CD4-positive, alpha-beta T cell treated with Interleukin-1 beta for 1 hour (primary cell): ENCODE measurements around the gene C2CD4B.

Source experiments
- DNase-seq, 2 donors: peaks; one replicate each; pipeline ENCODE4 v3.0.0-alpha.2; 2020 to 2022

C2CD4B gene

DNA sequence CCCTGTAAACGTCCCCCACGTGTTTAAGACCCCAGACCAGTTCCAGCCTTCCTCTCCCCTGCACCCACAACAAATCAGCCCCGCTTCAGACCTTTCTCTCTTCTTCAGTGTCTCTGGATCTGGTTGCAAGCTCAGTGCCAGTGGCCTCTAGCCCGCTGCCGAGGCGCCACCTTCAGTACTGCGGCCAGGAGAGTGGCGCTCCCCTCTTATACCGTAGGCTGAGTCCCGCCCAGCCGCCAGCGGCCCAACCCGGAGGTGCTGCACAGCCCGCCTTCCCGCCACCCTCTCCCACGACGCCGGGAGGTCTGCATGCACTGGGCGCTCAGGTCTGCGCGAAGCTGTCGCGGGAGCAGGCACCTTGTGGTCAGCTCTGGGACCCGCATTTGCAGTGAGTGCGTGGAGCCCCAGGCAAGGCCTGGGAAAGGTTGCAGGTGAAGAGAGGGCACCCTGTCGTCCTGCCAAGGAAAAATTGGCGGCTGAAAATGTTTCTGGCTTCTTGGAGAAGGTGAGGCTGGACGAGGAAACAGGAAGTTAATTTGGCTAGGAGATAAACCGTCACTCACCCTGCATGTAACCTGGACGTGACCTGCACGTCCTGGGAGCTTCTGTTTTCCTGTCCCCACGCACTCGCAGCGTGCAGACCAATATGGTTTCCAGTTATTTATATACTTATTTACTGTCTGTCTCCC is at the start of gene C2CD4B:
Gene C2CD4B (minus strand): TSS at position 182 of the 689 bp plus-strand sequence. CDS start 301 bp downstream, outside the sequence.
- DNase-seq = peak in 1 of 2 donors; percentile 6

DNA sequence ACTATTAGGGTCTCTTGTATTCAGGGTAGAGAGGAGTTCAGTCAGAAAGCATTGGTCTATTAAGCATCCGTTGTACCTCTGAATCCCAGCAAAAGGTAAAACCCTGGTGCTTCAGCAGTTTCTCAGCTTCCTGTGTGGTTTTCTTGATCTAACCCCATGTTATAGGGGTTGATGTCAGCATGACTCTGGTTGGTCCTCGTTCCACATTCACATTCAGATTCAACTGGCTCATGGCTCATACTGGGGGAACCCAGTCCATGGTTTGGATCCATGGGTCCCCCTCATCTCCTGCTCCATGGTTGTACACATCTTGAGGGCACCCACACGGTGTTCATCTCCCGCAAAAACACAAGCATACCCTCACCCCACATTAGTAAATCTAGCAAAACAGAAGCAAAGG is 47.7 kb upstream of the C2CD4B start:
- peak in 1 of 2 donors; percentile 26 for DNase-seq

DNA sequence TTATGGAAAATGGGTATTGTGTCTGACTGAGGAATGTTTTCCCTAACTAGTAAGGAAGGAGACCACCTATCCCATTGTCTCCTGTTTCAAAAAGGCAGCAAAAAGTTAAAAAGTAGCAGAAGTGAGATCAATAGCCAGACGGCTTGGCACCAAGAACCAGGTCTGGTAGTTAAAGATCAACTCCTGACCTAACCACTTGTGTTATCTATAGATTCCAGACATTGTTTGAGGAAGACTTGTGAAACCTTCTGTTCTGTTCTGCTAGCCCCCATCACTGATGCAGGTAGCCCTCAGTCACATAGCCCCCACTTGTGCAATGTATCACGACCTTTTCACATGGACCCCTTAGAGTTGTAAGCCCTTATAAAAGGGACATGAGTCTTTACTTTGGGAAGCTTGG is 46.3 kb upstream of the C2CD4B start:
- DNase-seq = no peak

GRCh38 chr15:62209821-62210220 is 44.7 kb upstream of the C2CD4B start:
- DNase-seq = no peak

- no peak for DNase-seq
Observed at GRCh38 chr15:62209322-62209721, 44.2 kb upstream of the C2CD4B start.

DNA sequence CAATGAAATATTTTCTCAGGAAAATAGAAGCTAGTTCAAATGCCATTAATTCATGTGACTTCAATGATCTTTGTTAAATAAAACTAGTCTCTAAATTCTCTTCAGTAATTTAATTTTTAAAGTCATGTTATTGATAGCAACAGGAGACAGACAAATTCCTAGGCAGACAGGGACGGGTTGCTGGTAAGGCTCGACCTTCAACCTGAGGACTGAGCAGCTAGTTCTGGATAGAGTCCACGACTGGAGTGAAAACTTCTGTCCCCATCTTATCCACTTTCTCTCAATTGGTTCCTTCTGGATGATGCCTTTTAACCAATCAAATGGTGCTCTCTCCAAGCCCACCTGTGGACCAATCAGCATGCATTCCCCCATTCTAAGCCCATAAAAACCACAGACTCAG is 43.8 kb upstream of the C2CD4B start:
- no peak for DNase-seq

DNA sequence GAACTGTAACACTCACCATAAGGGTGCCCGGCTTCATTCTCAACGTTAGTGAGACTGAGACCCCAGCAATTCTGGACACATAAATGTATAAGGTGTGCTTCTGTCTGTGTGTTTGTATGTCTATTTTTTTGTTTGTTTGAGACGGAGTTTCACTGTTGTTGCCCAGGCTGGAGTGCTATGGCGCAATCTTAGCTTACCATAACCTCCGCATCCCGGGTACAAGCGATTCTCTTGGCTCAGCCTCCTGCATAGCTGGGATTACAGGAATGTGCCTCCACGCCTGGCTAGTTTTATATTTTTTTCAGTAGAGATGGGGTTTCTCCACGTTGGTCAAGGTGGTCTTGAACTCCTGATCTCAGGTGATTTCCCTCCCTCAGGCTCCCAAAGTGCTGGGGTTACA is 43.3 kb upstream of the C2CD4B start:
- no peak for DNase-seq

- DNase-seq = no peak
Observed at GRCh38 chr15:62190675-62191074, 25.6 kb upstream of the C2CD4B start.

- DNase-seq = no peak
Observed at GRCh38 chr15:62190274-62190673, 25.2 kb upstream of the C2CD4B start.

DNA sequence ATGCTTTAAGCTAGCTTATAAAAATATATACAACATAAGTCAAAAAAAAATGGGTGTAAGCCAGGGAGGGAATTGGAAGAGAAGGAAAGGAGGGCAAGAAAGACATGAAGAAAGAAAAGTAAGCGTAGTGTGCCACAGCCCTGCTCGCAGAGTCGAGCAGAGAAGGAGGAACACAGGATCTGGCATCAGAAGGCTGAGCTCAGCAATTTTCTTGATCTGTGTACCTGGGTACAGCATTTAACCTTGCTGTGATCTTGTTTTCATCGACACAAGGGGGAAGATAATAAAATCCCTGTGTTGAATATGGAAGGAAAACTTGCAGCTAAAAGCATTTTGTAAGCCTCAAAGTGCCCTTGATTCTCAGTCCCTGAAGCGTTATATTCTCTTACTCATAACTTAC is 23.7 kb upstream of the C2CD4B start:
- DNase-seq = no peak

GRCh38 chr15:62187910-62188309 is 22.8 kb upstream of the C2CD4B start:
- no peak for DNase-seq

DNA sequence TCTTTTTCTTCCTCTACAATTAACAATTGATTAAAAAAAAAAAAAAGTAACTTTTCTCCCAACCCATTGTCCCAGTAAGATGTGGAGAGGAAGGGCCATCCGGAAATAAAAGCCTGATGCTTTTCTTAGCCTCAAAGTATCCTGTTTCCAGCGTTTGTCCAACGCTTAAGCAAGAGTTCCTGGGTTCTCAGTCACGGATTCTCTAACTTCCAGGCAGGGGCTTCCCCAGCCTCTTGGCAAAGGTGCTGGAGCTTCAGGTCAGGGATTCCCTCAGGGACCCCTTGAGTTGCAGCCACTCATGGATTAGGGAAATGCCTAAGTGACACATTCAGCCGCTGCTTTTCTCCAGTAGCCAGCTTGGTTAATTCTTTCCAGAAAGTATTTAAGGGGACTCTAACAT is 22.3 kb upstream of the C2CD4B start:
- DNase-seq = no peak

DNA sequence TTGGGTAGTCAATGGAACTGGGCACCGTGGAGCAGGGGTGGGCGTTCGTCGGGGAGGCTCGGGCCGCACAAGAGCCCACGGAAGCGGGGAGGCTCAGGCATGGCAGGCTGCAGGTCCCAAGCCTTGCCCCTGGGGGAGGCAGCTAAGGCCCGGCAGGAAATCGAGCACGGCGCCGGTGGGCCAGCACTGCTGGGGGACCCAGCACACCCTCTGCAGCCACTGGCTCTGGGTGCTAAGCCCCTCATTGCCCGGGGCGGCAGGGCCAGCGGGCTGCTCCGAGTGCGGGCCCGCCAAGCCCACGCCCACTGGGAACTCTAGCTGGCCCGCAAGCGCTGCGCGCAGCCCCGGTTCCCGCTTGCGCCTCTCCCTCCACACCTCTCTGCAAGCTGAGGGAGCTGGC is 21.5 kb upstream of the C2CD4B start:
- DNase-seq = no peak

DNA sequence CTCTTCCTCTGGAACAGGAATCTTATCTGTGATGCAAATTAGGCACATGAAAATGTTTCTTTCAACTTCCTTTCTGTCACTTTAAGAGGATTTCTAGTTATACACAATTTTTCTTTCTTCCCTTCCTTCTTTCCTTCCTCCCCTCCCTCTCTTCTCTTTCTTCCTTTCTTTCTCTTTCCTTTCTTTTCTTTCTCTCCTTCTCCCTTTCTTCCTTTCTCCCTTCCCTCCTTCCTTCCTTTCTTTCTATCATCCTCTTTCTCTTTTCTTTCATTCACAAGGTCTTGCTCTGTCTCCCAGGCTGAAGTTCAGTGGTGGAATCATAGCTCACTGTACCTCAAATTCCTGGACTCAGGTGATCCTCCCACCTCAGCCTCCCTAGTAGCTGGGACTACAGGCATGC is 18.0 kb upstream of the C2CD4B start:
- no peak for DNase-seq

DNA sequence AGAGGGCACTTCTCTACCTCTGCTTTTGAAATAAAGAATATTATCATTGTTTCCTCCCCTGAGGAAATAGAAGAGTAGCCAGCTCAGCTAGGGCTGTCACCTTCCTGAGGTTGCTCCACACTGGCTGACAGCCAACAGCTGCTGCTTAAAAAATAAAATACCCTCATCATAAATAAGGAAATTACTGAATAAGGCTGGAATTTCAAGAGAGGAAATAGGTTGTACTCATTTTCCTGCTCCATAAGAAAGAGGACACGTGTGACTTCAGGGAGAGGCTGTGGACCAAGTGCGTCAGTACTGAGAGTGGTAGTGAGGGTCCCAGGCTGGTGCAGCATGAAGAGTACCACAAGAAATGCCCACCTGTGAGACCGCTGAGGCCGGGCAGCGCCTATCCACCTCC is 8.1 kb upstream of the C2CD4B start:
- DNase-seq = no peak

DNA sequence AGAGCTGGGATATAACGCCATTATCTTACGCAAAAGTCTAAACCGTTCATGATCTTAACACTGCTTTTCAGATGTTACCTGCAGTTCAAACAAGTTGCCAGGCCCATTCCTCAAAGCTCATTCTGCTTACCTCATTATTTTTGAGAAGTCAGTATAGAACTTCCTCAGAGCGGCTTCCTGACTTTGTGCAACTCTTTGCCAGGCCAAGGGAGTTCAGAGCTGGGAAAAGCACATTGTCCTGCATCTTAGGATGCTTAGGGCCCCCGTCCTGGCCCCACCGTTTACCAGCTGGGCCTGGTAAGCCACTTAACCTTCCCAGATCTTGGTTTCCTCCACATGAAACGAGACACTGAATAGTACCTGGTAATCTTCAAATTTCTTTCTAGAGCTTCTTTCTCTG is 6.8 kb upstream of the C2CD4B start:
- DNase-seq = no peak

DNA sequence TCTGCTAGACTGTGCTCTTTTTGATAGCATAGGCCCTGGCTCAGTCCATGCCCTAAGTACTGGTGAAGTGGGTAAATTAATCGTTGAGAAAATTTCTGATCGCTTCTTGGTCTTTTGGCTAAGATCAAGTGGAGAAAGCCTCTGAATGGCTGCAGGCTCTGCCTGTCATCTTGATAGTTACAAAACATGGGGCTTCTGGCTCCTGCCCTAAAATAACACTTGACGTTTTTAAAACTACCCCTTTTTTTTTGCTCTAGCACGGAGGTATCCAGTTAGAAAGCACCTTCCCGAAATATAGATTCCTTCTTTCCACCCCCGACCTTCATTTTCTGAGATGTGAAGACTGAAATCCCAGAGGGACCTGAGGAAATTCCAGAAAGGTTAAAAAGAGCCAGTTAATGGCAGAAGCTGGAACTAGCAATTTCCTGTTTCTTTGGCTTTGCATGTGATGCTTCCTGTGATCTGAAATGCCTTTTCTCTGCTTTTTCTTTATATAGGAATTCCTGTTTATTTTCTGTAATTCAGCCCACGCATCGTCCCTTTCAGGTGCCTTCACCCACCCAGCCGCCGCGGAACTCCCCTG is 799 bp upstream of the C2CD4B start:
- DNase-seq = no peak

GRCh38 chr15:62164396-62165103 is 535 bp downstream of the C2CD4B start:
- DNase-seq = no peak

DNA sequence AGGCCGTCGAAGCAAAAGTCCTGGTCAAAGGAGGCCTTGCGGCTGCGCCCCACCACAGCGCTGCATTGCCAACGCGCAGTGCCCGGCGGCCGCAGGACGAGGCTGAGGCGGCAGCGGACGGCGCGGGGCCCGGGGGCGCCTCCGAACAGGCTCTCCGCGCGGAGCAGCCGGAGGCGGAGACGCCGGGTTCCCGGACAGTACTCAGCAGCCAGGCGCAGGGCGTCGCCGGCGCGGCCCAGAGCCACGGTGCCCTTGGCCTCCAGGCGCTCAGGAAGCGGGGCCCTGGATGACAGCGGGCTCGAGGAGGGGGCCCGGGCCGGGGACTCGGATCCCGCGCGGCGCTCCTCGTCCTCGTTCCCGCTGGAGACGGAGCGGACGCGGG is 1.1 kb downstream of the C2CD4B start:
- DNase-seq = no peak

GRCh38 chr15:62163397-62164013 is 1.6 kb downstream of the C2CD4B start:
- DNase-seq = no peak

- no peak for DNase-seq
Observed at GRCh38 chr15:62153228-62153627, 11.9 kb downstream of the C2CD4B start.

DNA sequence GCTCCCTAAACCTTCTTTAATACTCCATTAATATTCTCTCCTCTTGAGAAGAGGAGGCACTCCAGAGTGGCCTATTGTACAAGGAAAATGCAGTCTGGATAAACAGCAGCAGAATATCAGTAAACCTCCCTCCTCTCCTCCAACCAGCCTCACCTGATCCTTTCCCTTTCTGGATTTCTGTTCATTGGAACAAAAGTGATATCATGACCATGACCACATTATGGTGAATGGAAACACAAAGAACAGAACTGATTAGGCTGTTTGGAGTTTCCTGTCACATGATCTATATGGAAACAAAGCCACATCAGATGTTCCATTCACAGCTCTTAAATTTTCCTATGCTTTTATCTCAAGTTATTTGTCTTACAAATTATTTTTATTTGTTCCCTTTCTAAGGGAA is 14.6 kb downstream of the C2CD4B start:
- no peak for DNase-seq

DNA sequence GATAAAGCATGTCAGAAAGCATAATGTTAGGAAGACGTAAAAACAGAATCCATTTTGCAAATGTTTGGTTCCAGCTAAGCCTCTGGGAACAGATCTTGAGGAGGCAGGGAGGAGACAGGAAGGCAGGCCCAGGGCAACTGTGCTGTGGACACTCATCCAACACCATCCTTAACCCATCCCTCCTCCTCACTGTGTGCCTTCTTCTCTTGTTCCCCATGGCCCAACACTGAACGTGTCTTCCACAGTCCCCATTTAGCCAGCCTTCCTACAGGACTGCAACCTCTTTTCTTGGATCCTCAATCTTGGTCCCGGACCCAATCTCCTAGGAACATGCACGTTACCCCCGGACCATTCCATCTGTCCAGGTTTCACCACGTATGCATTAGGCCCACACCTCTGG is 15.4 kb downstream of the C2CD4B start:
- DNase-seq = no peak

DNA sequence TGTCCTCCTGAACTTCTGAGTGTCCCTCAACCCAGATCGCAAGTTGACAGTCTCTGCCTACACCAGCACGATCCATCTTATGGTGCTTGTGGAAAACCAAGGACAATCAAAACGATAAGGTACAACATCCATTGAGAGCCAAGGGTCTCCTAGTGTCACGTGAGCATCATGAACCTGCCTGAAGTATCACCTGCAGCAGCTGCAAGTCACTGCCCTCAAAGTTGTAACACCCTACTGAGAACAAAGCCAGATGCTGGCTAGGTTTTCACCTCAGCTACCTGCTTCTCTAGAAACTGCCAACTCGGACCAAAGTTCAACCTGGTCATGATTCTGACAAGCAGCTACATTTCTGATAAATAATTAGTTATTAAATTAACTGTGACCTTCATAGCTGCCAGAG is 17.5 kb downstream of the C2CD4B start:
- no peak for DNase-seq
